NCI-H146 (cell line): ENCODE measurements around the gene SMCO4.
A peak's percentile ranks its signal among the peaks of the same experiment; 100 is the strongest.
"Not testable (repeated sequence)": the region's sequence is repeated elsewhere in the genome, so short reads cannot be mapped to it uniquely, and the experiment has no call there.

ENCODE experiments used
- DNase-seq: peaks from one replicate; lab custom pipeline; 2025; lab: John Stamatoyannopoulos, UW

SMCO4 gene

DNA sequence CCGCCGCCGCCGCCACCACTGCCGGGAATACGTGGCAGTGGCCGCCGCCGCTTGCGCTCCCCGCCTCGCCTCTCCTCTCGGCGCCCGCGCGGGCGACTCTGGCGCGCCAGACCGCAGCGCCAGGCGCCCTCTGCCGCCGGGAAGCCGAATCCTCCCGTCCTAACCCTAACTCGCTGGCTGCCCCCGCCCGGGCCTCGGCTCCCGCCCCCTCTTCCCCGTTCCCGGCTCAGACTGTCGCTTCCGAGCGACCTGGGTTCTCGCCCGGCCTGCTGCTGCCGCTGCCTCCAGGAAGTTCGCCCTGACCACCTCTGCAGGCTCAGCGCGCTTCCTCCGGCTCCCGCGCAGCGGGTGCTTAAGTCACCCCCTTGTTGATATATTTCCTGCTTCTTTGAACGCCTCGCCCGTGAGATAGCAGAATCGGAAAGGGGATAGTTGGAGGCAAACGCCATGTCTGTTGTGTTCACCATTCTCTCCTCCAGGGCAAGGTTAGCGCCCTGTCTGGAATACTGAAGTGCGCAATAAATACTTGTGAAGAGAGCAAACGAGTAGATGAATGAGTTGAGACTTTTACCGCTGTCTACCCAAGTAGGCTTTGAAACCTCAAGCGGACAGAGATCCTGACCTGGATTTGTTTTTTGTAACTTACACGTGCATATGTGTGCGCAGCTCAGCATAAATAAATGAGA is at the start of gene SMCO4:
Gene SMCO4 (minus strand): TSS at position 100 of the 686 bp plus-strand sequence. CDS start 64,202 bp downstream, outside the sequence.
- peak; percentile 71 for DNase-seq

DNA sequence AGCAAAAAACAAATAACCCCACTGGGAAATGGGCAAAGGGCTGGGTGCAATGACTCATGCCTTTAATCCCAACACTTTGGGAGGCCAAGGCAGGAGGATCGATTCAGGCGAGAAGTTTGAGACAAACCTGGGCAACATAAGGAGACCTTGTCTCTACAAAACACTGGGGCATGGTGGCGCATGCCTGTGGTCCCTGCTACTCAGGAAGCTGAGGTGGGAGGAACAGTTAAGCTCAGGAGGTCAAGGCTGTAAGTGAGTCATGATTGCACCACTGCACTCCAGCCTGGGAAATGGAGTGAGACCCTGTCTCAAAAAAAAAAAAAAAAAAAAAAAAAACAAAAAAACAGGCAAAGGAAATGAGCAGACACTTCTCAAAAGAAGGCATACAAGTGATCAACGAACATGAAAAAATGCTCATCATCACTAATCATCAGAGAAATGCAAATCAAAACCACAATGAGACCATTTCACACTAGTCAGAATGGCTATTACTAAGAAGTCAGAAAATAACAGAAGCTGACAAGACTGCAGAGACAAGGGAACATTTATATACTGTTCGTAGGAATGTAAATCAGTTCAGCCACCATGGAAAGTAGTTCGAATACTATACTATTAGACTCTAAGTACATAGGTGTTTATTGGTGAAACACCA is 48.2 kb upstream of the SMCO4 start:
- DNase-seq: no peak

- no peak for DNase-seq
Observed at GRCh38 chr11:93589347-93589746, 46.2 kb upstream of the SMCO4 start.

- DNase-seq: no peak
Observed at GRCh38 chr11:93587858-93588581, 44.8 kb upstream of the SMCO4 start.

GRCh38 chr11:93587425-93587824 is 44.2 kb upstream of the SMCO4 start:
- not testable (repeated sequence) for DNase-seq

DNA sequence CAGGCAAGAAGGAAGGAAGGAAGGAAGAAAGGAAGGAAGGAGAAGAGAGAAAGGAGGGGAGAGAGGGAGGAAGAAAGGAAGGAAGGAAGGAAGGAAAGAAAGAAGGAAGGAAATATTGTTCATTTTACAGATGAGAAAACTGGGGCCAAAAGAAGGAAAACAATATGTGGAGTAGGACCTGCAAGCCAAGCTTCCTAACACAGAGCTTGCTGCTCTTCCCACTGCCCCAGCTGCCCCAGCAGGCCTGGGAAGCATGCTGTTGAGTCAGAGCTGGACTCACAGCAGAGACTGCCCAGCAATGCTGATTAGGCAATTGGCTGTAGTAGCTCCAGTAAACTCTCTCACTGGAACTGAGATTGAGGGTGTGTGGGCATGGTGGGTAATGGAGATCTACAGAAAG is 42.6 kb upstream of the SMCO4 start:
- DNase-seq: no peak

DNA sequence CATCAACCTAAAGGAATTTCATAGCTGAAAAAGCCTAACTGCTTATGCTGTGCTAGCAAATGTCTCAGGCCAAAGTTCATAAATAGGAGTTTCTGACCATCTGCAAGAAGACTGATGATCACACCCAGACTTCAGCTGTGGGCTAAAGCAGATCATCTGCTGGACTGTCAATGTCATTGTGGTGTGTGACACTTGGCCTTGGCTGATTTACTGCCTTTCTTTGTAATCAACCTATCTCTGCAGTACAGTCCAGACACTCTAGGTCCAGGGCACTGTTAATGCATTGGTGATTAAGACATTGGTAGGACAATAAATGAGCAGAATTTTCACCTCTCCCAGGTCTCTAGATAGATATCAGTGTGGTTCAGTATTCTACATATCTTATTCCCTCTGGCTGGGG is 40.3 kb upstream of the SMCO4 start:
- DNase-seq: no peak

GRCh38 chr11:93579187-93579751 is 36.1 kb upstream of the SMCO4 start:
- no peak for DNase-seq

- no peak for DNase-seq
Observed at GRCh38 chr11:93577286-93577685, 34.1 kb upstream of the SMCO4 start.

DNA sequence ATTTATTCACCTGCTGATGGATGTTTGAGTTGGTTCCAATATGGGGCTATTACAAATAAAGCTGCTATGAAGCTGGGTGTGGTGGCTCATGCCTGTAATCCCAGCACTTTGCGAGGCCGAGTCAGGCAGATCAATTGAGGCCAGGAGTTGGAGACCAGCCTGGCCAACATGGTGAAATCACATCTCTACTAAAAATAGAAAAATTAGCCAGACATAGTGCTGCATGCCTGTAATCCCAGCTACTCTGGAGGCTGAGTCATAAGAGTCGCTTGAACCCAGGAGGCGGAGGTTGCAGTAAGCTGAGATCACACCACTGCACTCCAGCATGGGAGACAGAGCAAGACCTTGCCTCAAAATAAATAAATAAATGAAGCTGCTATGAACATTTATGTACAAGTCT is 33.7 kb upstream of the SMCO4 start:
- DNase-seq: not testable (repeated sequence)

DNA sequence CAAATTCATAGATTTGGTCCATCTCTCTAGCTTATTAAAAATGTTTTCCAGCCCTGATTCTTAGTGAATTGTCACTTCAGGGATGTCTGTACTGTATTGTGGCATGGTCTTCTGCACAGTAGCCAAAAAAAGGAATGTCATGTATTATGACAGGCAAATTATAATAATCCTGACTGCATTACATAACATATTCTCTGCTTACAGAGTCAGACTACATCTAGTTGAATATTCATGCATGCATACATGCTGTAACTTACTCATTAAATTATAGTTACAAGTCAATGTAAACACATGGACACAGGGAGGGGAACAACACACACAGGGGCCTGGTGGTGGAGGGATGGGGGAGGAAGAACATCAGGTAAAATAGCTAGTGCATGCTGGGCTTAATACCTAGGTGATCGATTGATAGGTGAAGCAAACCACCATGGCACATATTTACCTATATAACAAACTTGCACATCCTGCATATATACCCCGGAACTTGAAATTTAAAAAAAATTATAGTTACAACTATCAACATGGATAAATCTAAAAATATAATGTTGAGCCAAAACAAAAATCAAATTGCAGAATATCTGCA is 31.5 kb upstream of the SMCO4 start:
- no peak for DNase-seq

DNA sequence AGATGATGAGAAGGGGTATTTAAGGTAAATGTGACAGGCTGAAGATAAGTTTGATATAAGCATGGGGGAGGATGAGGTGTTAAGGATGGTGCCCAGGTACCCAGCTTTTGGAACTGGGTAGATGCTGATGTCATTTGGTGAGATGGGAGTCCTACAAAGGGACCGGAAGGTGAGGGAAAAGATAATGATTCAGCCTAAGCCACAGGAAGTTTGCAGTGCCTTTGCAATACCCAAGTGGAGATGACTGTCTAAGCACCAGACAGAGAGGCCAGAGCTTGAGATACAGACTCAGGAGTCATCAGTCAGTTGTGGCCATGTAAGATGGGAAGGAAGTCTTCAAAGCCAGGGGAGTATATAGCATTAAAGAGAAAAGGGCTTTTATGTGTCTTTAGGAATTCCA is 30.0 kb upstream of the SMCO4 start:
- DNase-seq: no peak

- no peak for DNase-seq
Observed at GRCh38 chr11:93572621-93573020, 29.4 kb upstream of the SMCO4 start.

GRCh38 chr11:93572171-93572570 is 29.0 kb upstream of the SMCO4 start:
- no peak for DNase-seq

- no peak for DNase-seq
Observed at GRCh38 chr11:93571612-93572011, 28.4 kb upstream of the SMCO4 start.

DNA sequence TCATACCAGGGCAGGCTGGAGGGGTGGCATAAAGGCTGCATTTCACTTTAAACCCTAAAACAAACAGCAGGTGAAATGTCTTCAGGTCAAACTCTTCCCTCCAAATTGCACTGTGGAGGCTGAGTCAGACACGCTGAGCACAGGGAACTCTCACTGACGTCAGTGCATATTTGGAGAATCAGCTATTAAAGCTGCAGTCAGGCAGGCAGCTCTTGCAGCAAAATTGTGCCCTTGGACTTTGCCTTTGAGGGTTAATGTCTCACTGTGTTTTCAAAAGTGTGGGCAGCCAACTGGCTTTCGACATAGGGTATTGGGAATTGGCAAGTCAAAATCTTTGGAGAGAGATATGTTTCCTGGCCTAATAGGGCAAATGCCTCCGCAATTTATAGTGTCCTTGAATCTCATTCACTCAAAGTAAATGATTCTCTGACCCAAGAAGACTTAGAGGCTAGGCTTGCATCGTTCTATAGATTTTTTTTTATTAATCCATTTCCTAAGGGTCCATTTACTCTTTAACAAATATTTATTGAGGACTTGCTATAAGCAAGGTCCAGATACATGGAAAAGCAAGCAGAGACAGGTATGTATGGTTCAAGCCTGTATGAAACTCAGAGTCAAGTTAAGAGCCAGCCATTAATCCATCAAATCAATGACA is 27.7 kb upstream of the SMCO4 start:
- no peak for DNase-seq

- DNase-seq: no peak
Observed at GRCh38 chr11:93569496-93569895, 26.3 kb upstream of the SMCO4 start.

- no peak for DNase-seq
Observed at GRCh38 chr11:93568726-93569125, 25.5 kb upstream of the SMCO4 start.

DNA sequence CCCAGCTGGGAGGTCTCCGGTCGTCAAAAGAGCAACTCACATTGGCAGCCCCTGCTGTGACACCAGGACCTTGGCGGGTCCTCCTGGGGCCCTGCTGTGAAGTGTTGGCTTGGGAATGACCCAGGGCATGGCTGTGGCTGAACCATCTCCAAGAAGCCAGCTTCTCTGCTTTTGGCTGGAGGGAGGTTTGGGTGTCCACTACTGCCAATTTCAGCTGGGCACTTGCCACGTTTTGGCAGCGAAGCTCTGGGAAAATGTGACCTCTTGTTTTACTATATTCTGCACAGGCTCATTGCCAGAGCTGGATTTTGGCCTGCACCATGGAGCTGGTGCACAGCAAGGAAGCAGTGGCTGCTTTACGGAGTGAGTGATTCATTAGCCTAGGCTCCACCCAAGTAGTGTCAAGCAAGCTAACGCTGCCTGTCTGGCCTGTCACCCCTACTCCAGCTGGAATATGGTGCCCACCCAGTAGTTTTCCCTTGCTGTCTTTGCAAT is 24.3 kb upstream of the SMCO4 start:
- DNase-seq: no peak

- DNase-seq: no peak
Observed at GRCh38 chr11:93564895-93565294, 21.7 kb upstream of the SMCO4 start.

GRCh38 chr11:93563857-93564256 is 20.7 kb upstream of the SMCO4 start:
- DNase-seq: no peak
